HEK293 (cell line): ENCODE data around the gene SLC30A4.

Experiments
- CTCF ChIA-PET: fragments of 350-600 bp; formaldehyde crosslinking; extraction: SDS; loops from one replicate; lab custom pipeline; 2021; ENCODE audit warnings: antibody characterized with exemption; lab: Yijun Ruan, JAX
- POLR2A ChIA-PET: fragments of 300-600 bp; formaldehyde crosslinking; extraction: SDS; loops from one replicate; lab custom pipeline; 2020; ENCODE audit warnings: antibody characterized with exemption, inconsistent platforms; lab: Yijun Ruan, JAX
- H3K27ac ChIP-seq: fragments of 200-500 bp; sonication (Bioruptor generic); 2 replicates; pipeline ENCODE4 v1.5.1; 2014; ENCODE audit warnings: low read depth, low read length, control low read depth, inconsistent platforms; ENCODE audit errors: extremely low read depth
- H3K36me3 ChIP-seq, 2 experiments: fragments of 200-500 bp in 1 of 2; sonication (Bioruptor generic) in 1 of 2; 1 replicate in 1 of 2; 2 replicates in 1 of 2; pipeline ENCODE4 v1.5.1; 2014 to 2017; ENCODE audit warnings: inconsistent platforms in 2 of 2, low read length in 2 of 2; ENCODE audit not compliant: control insufficient read depth in 2 of 2, insufficient read depth in 1 of 2
- H3K4me1 ChIP-seq: fragments of 200-500 bp; sonication (Bioruptor generic); 2 replicates; pipeline ENCODE4 v1.5.1; 2014; ENCODE audit warnings: mild to moderate bottlenecking, low read length, inconsistent platforms; ENCODE audit not compliant: control insufficient read depth, insufficient read depth
- H3K4me3 ChIP-seq: 2 replicates; pipeline ENCODE4 v1.5.1; 2011; ENCODE audit warnings: low read depth, mild to moderate bottlenecking, control low read depth, low read length, moderate library complexity
- H3K9me3 ChIP-seq: fragments of 200-500 bp; sonication (Bioruptor generic); 2 replicates; pipeline ENCODE4 v1.5.1; 2014; ENCODE audit warnings: low read depth, low read length, inconsistent platforms; ENCODE audit not compliant: control insufficient read depth, insufficient read depth
- ATF2 ChIP-seq: fragments of 450-650 bp; formaldehyde crosslinking; IDR thresholded peaks from 2 replicates; pipeline ENCODE4 v1.5.1; 2016; ENCODE audit warnings: missing biosample characterization, missing genetic modification characterization, low read depth
- EGR2 ChIP-seq: fragments of 450-650 bp; formaldehyde crosslinking; IDR thresholded peaks from 2 replicates; pipeline ENCODE4 v1.5.1; 2016; ENCODE audit warnings: low read depth, missing biosample characterization, missing genetic modification characterization
- SP2 ChIP-seq: fragments of 450-650 bp; formaldehyde crosslinking; IDR thresholded peaks from 2 replicates; pipeline ENCODE4 v1.5.1; 2016; ENCODE audit warnings: missing biosample characterization, missing genetic modification characterization
- TCF7L2 ChIP-seq: IDR thresholded peaks from 2 replicates; pipeline ENCODE4 v1.6.1; 2011; ENCODE audit warnings: low read depth, mild to moderate bottlenecking, inconsistent platforms, low read length, moderate library complexity, borderline replicate concordance
- YY2 ChIP-seq: fragments of 450-650 bp; formaldehyde crosslinking; IDR thresholded peaks from 2 replicates; pipeline ENCODE4 v1.5.1; 2016; ENCODE audit warnings: missing biosample characterization, missing genetic modification characterization
- ZBTB26 ChIP-seq: fragments of 450-650 bp; formaldehyde crosslinking; optimal IDR thresholded peaks from 2 replicates; pipeline ENCODE3; 2016; ENCODE audit warnings: missing biosample characterization, mild to moderate bottlenecking, missing genetic modification characterization
- ZBTB48 ChIP-seq: fragments of 450-650 bp; formaldehyde crosslinking; IDR thresholded peaks from 2 replicates; pipeline ENCODE4 v1.5.1; 2016; ENCODE audit warnings: missing biosample characterization, missing genetic modification characterization
- ZNF155 ChIP-seq: fragments of 450-650 bp; formaldehyde crosslinking; IDR thresholded peaks from 2 replicates; pipeline ENCODE4 v1.5.1; 2016; ENCODE audit warnings: missing biosample characterization, missing genetic modification characterization
- ZNF157 ChIP-seq: fragments of 450-650 bp; formaldehyde crosslinking; IDR thresholded peaks from 2 replicates; pipeline ENCODE4 v1.5.1; 2016; ENCODE audit warnings: missing biosample characterization, missing genetic modification characterization
- ZNF214 ChIP-seq: fragments of 450-650 bp; formaldehyde crosslinking; IDR thresholded peaks from 2 replicates; pipeline ENCODE4 v1.5.1; 2017; ENCODE audit warnings: missing biosample characterization, mild to moderate bottlenecking, missing genetic modification characterization, borderline replicate concordance
- ZNF223 ChIP-seq: fragments of 450-650 bp; formaldehyde crosslinking; IDR thresholded peaks from 2 replicates; pipeline ENCODE4 v1.5.1; 2016; ENCODE audit warnings: missing biosample characterization, missing genetic modification characterization
- ZNF561 ChIP-seq: fragments of 450-650 bp; IDR thresholded peaks from 2 replicates; pipeline ENCODE4 v1.5.1; 2018; ENCODE audit warnings: missing biosample characterization, missing genetic modification characterization, borderline replicate concordance
- ZNF626 ChIP-seq: fragments of 450-650 bp; sonication (Bioruptor Pico); formaldehyde crosslinking; IDR thresholded peaks from 2 replicates; pipeline ENCODE4 v1.5.1; 2018; ENCODE audit warnings: missing biosample characterization, missing genetic modification characterization, inconsistent platforms
- ZNF629 ChIP-seq: fragments of 450-650 bp; formaldehyde crosslinking; IDR thresholded peaks from 2 replicates; pipeline ENCODE4 v1.5.1; 2017; ENCODE audit warnings: missing biosample characterization, missing genetic modification characterization
- ZNF639 ChIP-seq: fragments of 450-650 bp; formaldehyde crosslinking; IDR thresholded peaks from 2 replicates; pipeline ENCODE4 v1.5.1; 2016; ENCODE audit warnings: missing biosample characterization, missing genetic modification characterization
- ZNF645 ChIP-seq: fragments of 450-650 bp; formaldehyde crosslinking; IDR thresholded peaks from 2 replicates; pipeline ENCODE4; 2016; ENCODE audit warnings: missing biosample characterization, missing genetic modification characterization
- ZNF664 ChIP-seq: fragments of 450-650 bp; formaldehyde crosslinking; IDR thresholded peaks from 2 replicates; pipeline ENCODE4 v1.5.1; 2016; ENCODE audit warnings: missing biosample characterization, missing genetic modification characterization
- ZNF670 ChIP-seq: fragments of 450-650 bp; formaldehyde crosslinking; IDR thresholded peaks from 2 replicates; pipeline ENCODE4 v1.5.1; 2016; ENCODE audit warnings: missing biosample characterization, missing genetic modification characterization, low read depth
- ZNF837 ChIP-seq: fragments of 450-650 bp; formaldehyde crosslinking; IDR thresholded peaks from 2 replicates; pipeline ENCODE4 v1.5.1; 2016; ENCODE audit warnings: missing biosample characterization, missing genetic modification characterization
- TF ChIP-seq, protein P1 (sequence below): fragments of 450-650 bp; formaldehyde crosslinking; IDR thresholded peaks from 2 replicates; pipeline ENCODE4 v1.5.1; 2016; ENCODE audit warnings: missing biosample characterization, missing genetic modification characterization
- TF ChIP-seq, protein P2 (sequence below): fragments of 450-650 bp; formaldehyde crosslinking; IDR thresholded peaks from 2 replicates; pipeline ENCODE4 v1.5.1; 2016; ENCODE audit warnings: missing biosample characterization, missing genetic modification characterization
- TF ChIP-seq, protein P3 (sequence below): fragments of 450-650 bp; formaldehyde crosslinking; IDR thresholded peaks from 2 replicates; pipeline ENCODE4 v1.5.1; 2016; ENCODE audit warnings: missing biosample characterization, missing genetic modification characterization
- TF ChIP-seq, protein P4 (sequence below): fragments of 450-650 bp; formaldehyde crosslinking; IDR thresholded peaks from 2 replicates; pipeline ENCODE4 v1.5.1; 2016; ENCODE audit warnings: missing biosample characterization, missing genetic modification characterization

SLC30A4 gene

GRCh38 chr15:45543051-45543450, 20.5 kb upstream of the SLC30A4 start:
- Histone ChIP-seq H3K4me3 (no peak overlapping the region), H3K4me1 (no peaks in the 10 kb centered on the region), H3K27ac (no peak overlapping the region), H3K36me3 (no peaks in the 10 kb centered on the region), H3K9me3 (no peaks in the 10 kb centered on the region)
- TF ChIP-seq ZNF561 (tag by site-specific recombination) (no peak), ZNF223 (tag by site-specific recombination) (no peak), TCF7L2 (no peak), ZNF626 (no peak), SP2 (tag by site-specific recombination) (no peak)
- POLR2A ChIA-PET: no interaction called here
- CTCF ChIA-PET: no interaction called here

DNA sequence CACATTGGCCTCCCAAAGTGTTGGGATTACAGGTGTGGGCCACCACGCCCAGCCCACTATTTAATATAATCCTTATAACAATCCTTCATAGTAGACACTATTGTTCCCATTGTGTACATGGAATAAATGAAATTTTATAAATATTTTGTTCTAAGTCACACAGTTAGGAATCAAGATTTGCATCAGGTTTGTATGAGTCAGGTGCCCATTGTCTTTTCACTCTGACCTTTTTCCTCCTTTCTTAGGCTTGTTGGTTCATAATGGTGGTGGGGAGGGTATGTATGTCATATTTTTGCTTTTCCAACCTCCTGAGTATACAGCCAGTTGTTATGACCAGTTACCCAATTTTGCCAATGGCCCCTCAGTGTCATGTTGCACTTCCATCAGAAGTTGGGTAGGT, 18.0 kb upstream of the SLC30A4 start:
- Histone ChIP-seq H3K4me3 (no peak overlapping the region), H3K27ac (no peak overlapping the region), H3K9me3 (no peaks in the 10 kb centered on the region), H3K36me3 (no peaks in the 10 kb centered on the region), H3K4me1 (no peaks in the 10 kb centered on the region)
- ChIA-PET POLR2A (no interaction called here), CTCF (interaction anchor here (0.7 kb wide), 1 partner anchor 25 kb away, joined by 4 read pairs; no protein-coding TSS in a partner anchor)
- TF ChIP-seq ZNF157: no peak
- no peak for TF ChIP-seq ZBTB26 (tag by site-specific recombination)
- no peak for TF ChIP-seq ZNF645 (tag by site-specific recombination)
- no peak for TF ChIP-seq ATF2 (tag by site-specific recombination)
- TF ChIP-seq ZNF214 (tag by site-specific recombination): no peak
- TF ChIP-seq ZNF837 (tag by site-specific recombination): no peak
- TF ChIP-seq ZNF664 (tag by site-specific recombination): no peak
- no peak for TF ChIP-seq ZNF670 (tag by site-specific recombination)
- TF ChIP-seq, protein P1, sequence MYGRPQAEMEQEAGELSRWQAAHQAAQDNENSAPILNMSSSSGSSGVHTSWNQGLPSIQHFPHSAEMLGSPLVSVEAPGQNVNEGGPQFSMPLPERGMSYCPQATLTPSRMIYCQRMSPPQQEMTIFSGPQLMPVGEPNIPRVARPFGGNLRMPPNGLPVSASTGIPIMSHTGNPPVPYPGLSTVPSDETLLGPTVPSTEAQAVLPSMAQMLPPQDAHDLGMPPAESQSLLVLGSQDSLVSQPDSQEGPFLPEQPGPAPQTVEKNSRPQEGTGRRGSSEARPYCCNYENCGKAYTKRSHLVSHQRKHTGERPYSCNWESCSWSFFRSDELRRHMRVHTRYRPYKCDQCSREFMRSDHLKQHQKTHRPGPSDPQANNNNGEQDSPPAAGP (tag by site-specific recombination): no peak
- TF ChIP-seq, protein P2, sequence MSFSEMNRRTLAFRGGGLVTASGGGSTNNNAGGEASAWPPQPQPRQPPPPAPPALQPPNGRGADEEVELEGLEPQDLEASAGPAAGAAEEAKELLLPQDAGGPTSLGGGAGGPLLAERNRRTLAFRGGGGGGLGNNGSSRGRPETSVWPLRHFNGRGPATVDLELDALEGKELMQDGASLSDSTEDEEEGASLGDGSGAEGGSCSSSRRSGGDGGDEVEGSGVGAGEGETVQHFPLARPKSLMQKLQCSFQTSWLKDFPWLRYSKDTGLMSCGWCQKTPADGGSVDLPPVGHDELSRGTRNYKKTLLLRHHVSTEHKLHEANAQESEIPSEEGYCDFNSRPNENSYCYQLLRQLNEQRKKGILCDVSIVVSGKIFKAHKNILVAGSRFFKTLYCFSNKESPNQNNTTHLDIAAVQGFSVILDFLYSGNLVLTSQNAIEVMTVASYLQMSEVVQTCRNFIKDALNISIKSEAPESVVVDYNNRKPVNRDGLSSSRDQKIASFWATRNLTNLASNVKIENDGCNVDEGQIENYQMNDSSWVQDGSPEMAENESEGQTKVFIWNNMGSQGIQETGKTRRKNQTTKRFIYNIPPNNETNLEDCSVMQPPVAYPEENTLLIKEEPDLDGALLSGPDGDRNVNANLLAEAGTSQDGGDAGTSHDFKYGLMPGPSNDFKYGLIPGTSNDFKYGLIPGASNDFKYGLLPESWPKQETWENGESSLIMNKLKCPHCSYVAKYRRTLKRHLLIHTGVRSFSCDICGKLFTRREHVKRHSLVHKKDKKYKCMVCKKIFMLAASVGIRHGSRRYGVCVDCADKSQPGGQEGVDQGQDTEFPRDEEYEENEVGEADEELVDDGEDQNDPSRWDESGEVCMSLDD (tag by site-specific recombination): no peak
- TF ChIP-seq, protein P3, sequence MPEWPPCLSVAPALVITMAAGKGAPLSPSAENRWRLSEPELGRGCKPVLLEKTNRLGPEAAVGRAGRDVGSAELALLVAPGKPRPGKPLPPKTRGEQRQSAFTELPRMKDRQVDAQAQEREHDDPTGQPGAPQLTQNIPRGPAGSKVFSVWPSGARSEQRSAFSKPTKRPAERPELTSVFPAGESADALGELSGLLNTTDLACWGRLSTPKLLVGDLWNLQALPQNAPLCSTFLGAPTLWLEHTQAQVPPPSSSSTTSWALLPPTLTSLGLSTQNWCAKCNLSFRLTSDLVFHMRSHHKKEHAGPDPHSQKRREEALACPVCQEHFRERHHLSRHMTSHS: no peak
- no peak for TF ChIP-seq ZNF629 (tag by site-specific recombination)
- TF ChIP-seq, protein P4, sequence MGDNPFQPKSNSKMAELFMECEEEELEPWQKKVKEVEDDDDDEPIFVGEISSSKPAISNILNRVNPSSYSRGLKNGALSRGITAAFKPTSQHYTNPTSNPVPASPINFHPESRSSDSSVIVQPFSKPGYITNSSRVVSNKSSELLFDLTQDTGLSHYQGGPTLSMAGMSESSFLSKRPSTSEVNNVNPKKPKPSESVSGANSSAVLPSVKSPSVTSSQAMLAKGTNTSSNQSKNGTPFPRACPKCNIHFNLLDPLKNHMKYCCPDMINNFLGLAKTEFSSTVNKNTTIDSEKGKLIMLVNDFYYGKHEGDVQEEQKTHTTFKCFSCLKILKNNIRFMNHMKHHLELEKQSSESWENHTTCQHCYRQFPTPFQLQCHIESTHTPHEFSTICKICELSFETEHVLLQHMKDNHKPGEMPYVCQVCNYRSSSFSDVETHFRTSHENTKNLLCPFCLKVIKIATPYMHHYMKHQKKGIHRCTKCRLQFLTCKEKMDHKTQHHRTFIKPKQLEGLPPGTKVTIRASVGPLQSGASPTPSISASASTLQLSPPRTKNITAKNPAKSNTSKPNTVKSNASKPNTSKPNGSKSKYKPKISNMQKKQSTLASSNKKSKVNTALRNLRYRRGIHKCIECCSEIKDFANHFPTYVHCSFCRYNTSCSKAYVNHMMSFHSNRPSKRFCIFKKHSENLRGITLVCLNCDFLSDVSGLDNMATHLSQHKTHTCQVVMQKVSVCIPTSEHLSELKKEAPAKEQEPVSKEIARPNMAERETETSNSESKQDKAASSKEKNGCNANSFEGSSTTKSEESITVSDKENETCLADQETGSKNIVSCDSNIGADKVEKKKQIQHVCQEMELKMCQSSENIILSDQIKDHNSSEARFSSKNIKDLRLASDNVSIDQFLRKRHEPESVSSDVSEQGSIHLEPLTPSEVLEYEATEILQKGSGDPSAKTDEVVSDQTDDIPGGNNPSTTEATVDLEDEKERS (tag by site-specific recombination): no peak
- no peak for TF ChIP-seq YY2 (tag by site-specific recombination)
- TF ChIP-seq ZNF639: no peak
- no peak for TF ChIP-seq ZBTB48 (tag by site-specific recombination)
- no peak for TF ChIP-seq ZNF155 (tag by site-specific recombination)
- TF ChIP-seq EGR2 (tag by site-specific recombination): no peak
